Endothelial cell of umbilical vein (primary cell): Measurements from ENCODE around the gene AREG. TPM values are rescaled to one million over a fixed set of nuclear protein-coding genes. Genes with fewer than 3 reads are reported as not detected.

Source experiments
- BruUV-seq: library from RNA; stranded (reverse); fragments of 400-500 nt; replicated peaks from 2 replicates; lab custom pipeline; 2021; lab: Mats Ljungman, UMichigan
- CTCF ChIA-PET: fragments of 300-600, 350-600 bp; sonication (Branson Sonifier 250); formaldehyde crosslinking; loops from one replicate; lab custom pipeline; 2021; ENCODE audit warnings: antibody characterized with exemption, inconsistent platforms; lab: Charles Lee
- POLR2A ChIA-PET: fragments of 300-600, 350-600 bp; sonication (Branson Sonifier 250); formaldehyde crosslinking; loops from one replicate; lab custom pipeline; 2021; ENCODE audit warnings: antibody characterized with exemption, inconsistent platforms; lab: Charles Lee
- DNase-seq: peaks from one replicate; pipeline ENCODE4 v3.0.0-alpha.2; 2011; ENCODE audit warnings: low read depth, low spot score
- FAIRE-seq: peaks from 2 replicates; lab custom pipeline; 2011; peaks lifted over from hg19 to GRCh38; lab: Jason Lieb, UNC
- H2AFZ ChIP-seq: 2 replicates; pipeline ENCODE4 v1.6.0; 2012; ENCODE audit warnings: low read depth, low read length, control low read depth, inconsistent platforms
- H3K27ac ChIP-seq: 2 replicates; pipeline ENCODE4 v1.5.1; 2011; ENCODE audit warnings: low read depth, mild to moderate bottlenecking, control low read depth, low read length, moderate library complexity; ENCODE audit not compliant: insufficient read depth
- H3K27me3 ChIP-seq, 2 experiments: 2 replicates each; pipeline versions ENCODE4 v1.6.0 to v1.6.1; 2011; ENCODE audit warnings: low read length in 2 of 2, mixed read lengths in 1 of 2; ENCODE audit not compliant: control insufficient read depth in 2 of 2, insufficient read depth in 2 of 2
- H3K36me3 ChIP-seq, 2 experiments: 2 replicates in 1 of 2; 3 replicates in 1 of 2; pipeline ENCODE4 v1.5.1; 2011; ENCODE audit warnings: low read length in 2 of 2, mild to moderate bottlenecking in 1 of 2, moderate library complexity in 1 of 2; ENCODE audit not compliant: control insufficient read depth in 2 of 2, insufficient read depth in 2 of 2; ENCODE audit errors: extremely low read depth in 1 of 2
- H3K4me1 ChIP-seq: 3 replicates; pipeline ENCODE4 v1.5.1; 2011; ENCODE audit warnings: mild to moderate bottlenecking, low read length; ENCODE audit not compliant: control insufficient read depth, insufficient read depth; ENCODE audit errors: extremely low read depth
- H3K4me2 ChIP-seq: 2 replicates; pipeline ENCODE4 v1.6.1; 2011; ENCODE audit warnings: low read length, control low read depth, mixed read lengths; ENCODE audit not compliant: insufficient read depth
- H3K4me3 ChIP-seq, 3 experiments: fragments of 200-600 bp in 1 of 3; sonication (generic), shearing (Covaris generic) in 1 of 3; replicated peaks in 1 of 3; 2 replicates each; pipeline ENCODE4 v1.5.1; 2011 to 2016; ENCODE audit warnings: control low read depth in 3 of 3, low read length in 3 of 3, mild to moderate bottlenecking in 2 of 3, inconsistent platforms in 1 of 3, low read depth in 1 of 3, moderate library complexity in 1 of 3; ENCODE audit not compliant: insufficient read depth in 1 of 3
- H3K79me2 ChIP-seq: 2 replicates; pipeline ENCODE4 v1.6.0; 2012; ENCODE audit warnings: low read length, inconsistent platforms; ENCODE audit not compliant: control insufficient read depth, insufficient read depth
- H3K9ac ChIP-seq: replicated peaks from 2 replicates; pipeline ENCODE3; 2011; ENCODE audit warnings: low read length, control low read depth; ENCODE audit not compliant: insufficient read depth; ENCODE audit errors: extremely low read depth
- H3K9me1 ChIP-seq: replicated peaks from 3 replicates; pipeline ENCODE4 v1.6.0; 2011; ENCODE audit warnings: mild to moderate bottlenecking, low read length; ENCODE audit not compliant: control insufficient read depth, insufficient read depth; ENCODE audit errors: extremely low read depth
- H3K9me3 ChIP-seq: replicated peaks from 2 replicates; pipeline ENCODE4 v1.5.1; 2012; ENCODE audit warnings: low read length, inconsistent platforms; ENCODE audit not compliant: control insufficient read depth, insufficient read depth
- H4K20me1 ChIP-seq: replicated peaks from 2 replicates; pipeline ENCODE3; 2011; ENCODE audit warnings: mild to moderate bottlenecking, low read length; ENCODE audit not compliant: control insufficient read depth, insufficient read depth; ENCODE audit errors: extremely low read depth
- FOS ChIP-seq: IDR thresholded peaks from 2 replicates; pipeline ENCODE4 v1.6.1; 2011; ENCODE audit warnings: mild to moderate bottlenecking, low read length, moderate library complexity, borderline replicate concordance; ENCODE audit not compliant: insufficient read depth
- GATA2 ChIP-seq: IDR thresholded peaks from 2 replicates; pipeline ENCODE4 v1.7.0; 2011; ENCODE audit warnings: low read depth, mild to moderate bottlenecking, moderate library complexity, mixed read lengths, low read length; ENCODE audit not compliant: insufficient read length, insufficient read depth
- MAX ChIP-seq: IDR thresholded peaks from 2 replicates; pipeline ENCODE4 v1.6.1; 2011; ENCODE audit not compliant: insufficient read depth, insufficient read length
- MYC ChIP-seq: IDR thresholded peaks from one replicate; pipeline ENCODE4 v1.6.1; 2011; ENCODE audit warnings: mild to moderate bottlenecking, low read depth, low read length
- POLR2A ChIP-seq: IDR thresholded peaks from 2 replicates; pipeline ENCODE4 v1.6.1; 2012; ENCODE audit warnings: low read depth, mild to moderate bottlenecking, control low read depth, low read length
- dilution Hi-C: fragments of 300-500 bp; cut with MboI; formaldehyde crosslinking; loops from one replicate; pipeline ENCODE4 v1.15.0; 2019; ENCODE audit warnings: low sequenced_read_pairs; ENCODE audit not compliant: extremely low pct_ligation_motif_present
- intact Hi-C: fragments of 100-400 bp; cut with micrococcal nuclease; formaldehyde crosslinking; loops from one replicate; pipeline ENCODE4 v1.10.0; 2022
- polyA plus RNA-seq, 4 experiments: library from polyadenylated mRNA; depleted of rRNA in 3 of 4; stranded (reverse) in 3 of 4; unstranded in 1 of 4; fragments of >200 nt; gene quantifications; 2 replicates each; pipeline versions ENCODE4 v1.2.1 to v1.2.3, GENCODE V29; 2011 to 2012; ENCODE audit warnings: missing spikeins in 1 of 4
- total RNA-seq: library from RNA; stranded (reverse); gene quantifications from 2 replicates; pipeline ENCODE4 v1.2.3, GENCODE V29; 2021
- TF ChIP-seq, protein P1 (sequence below), 2 donors: IDR thresholded peaks; 1 replicate in 1 of 2; 2 replicates in 1 of 2; pipeline ENCODE4 v1.5.1; 2011; ENCODE audit warnings: low read length in 2 of 2, mild to moderate bottlenecking in 2 of 2, moderate library complexity in 2 of 2, control low read depth in 1 of 2, inconsistent platforms in 1 of 2, low read depth in 1 of 2; ENCODE audit not compliant: insufficient read depth in 1 of 2; ENCODE audit errors: extremely low read depth in 1 of 2

Gene AREG
- total and polyA plus RNA-seq, 2 donors (not counting 3 experiments of a cell fraction or from before 2014, with no cell fraction given), result 0.17 to 0.55 TPM

DNA sequence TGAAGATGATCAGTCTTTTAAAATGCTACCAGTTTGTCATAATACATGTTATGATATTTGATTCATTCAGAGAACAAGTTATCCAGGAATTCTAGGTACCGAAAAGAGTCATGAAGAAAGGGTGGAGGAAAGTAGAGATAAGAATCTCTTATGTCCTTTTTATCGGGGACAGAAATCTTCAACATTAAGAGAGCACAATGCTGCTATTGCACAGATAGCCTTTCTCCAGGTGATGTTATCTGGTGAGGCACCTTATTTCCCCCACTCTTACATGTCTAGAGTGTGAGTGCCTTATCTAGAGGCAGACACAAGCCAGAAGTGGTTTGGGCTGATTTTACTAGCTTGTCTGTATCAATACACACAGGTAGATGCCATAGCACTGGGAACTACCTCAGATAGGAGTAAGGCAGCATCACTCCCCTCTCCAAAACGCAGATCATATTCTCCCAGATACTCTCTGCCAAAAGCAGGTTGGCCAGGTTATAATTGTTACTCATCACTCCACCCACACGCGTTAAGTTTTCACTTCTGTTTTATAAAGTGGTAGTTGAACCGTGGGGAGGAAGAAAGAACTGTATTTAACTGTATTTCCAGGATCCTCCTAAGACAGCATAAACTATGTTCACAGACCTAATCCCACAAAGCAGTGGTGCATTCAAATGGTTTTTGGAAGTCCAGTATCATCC, 38.4 kb downstream of the AREG start:
- Histone ChIP-seq H3K27me3 (no peaks in the 10 kb centered on the region), H3K4me2 (no peak overlapping the region), H3K4me1 (no peaks in the 10 kb centered on the region), H2AFZ (no peak overlapping the region), H3K4me3 (no peak overlapping the region), H3K9me3 (no peaks in the 10 kb centered on the region), H4K20me1 (no peaks in the 10 kb centered on the region), H3K9ac (no peak overlapping the region), H3K9me1 (no peaks in the 10 kb centered on the region), H3K36me3 (no peaks in the 10 kb centered on the region), H3K79me2 (no peaks in the 10 kb centered on the region), H3K27ac (no peak overlapping the region)
- DNase-seq (no peak), FAIRE-seq (no peak)
- intact Hi-C loops (no loop called here), dilution Hi-C loops (no loop called here)
- ChIA-PET CTCF (interaction anchor here (1.0 kb wide), 1 partner anchor 38 kb away, joined by 3 read pairs; the partner anchor contains the start of gene AREG), POLR2A (no interaction called here)
- BruUV-seq, result no TSS peak
- TF ChIP-seq POLR2A (no peak), MAX (no peak), MYC (no peak), GATA2 (no peak), FOS (no peak)
- TF ChIP-seq, protein P1, sequence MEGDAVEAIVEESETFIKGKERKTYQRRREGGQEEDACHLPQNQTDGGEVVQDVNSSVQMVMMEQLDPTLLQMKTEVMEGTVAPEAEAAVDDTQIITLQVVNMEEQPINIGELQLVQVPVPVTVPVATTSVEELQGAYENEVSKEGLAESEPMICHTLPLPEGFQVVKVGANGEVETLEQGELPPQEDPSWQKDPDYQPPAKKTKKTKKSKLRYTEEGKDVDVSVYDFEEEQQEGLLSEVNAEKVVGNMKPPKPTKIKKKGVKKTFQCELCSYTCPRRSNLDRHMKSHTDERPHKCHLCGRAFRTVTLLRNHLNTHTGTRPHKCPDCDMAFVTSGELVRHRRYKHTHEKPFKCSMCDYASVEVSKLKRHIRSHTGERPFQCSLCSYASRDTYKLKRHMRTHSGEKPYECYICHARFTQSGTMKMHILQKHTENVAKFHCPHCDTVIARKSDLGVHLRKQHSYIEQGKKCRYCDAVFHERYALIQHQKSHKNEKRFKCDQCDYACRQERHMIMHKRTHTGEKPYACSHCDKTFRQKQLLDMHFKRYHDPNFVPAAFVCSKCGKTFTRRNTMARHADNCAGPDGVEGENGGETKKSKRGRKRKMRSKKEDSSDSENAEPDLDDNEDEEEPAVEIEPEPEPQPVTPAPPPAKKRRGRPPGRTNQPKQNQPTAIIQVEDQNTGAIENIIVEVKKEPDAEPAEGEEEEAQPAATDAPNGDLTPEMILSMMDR (IDR thresholded peaks at IDR 0.05; ENCODE audit: extremely low read depth in 1 of 2, insufficient read depth in 1 of 2, low read depth in 1 of 2, low read length in 2 of 2), result no peak
